Progenitor cell of endocrine pancreas (in vitro differentiated cells): ENCODE measurements around the gene ZNF70. TPM values are rescaled to one million over a fixed set of nuclear protein-coding genes. Genes with fewer than 3 reads are reported as not detected.

ENCODE experiments used
- DNase-seq: peaks from one replicate; pipeline ENCODE4 v3.0.0; 2021; ENCODE audit warnings: low spot score; ENCODE audit not compliant: unreplicated experiment
- H3K27ac Mint-ChIP-seq: 2 replicates; pipeline ENCODE4 v1.8.0; 2021; ENCODE audit warnings: mild to moderate bottlenecking, moderate library complexity, mixed read lengths
- H3K27me3 Mint-ChIP-seq: 2 replicates; pipeline ENCODE4 v1.8.0; 2021; ENCODE audit warnings: mixed read lengths
- H3K36me3 Mint-ChIP-seq: 2 replicates; pipeline ENCODE4 v1.8.0; 2022; ENCODE audit warnings: mixed read lengths; ENCODE audit not compliant: insufficient read depth
- H3K4me1 Mint-ChIP-seq: 2 replicates; pipeline ENCODE4 v1.8.0; 2021; ENCODE audit warnings: low read depth, mixed read lengths
- H3K4me3 Mint-ChIP-seq: 2 replicates; pipeline ENCODE4 v1.8.0; 2021; ENCODE audit warnings: low read depth, mild to moderate bottlenecking, moderate library complexity, mixed read lengths
- H3K9me3 Mint-ChIP-seq: 2 replicates; pipeline ENCODE4 v1.8.0; 2021; ENCODE audit warnings: low read depth, mixed read lengths
- CTCF ChIP-seq: fragments of 200-600 bp; sonication (generic); IDR thresholded peaks from one replicate; pipeline ENCODE4 v1.5.0; 2021; ENCODE audit warnings: antibody characterized with exemption, mild to moderate bottlenecking; ENCODE audit not compliant: unreplicated experiment
- total RNA-seq: library from RNA; stranded (reverse); gene quantifications from 2 replicates; pipeline ENCODE4 v1.2.1, GENCODE V29; 2021

Gene ZNF70
- total RNA-seq, 1 donor from 2014 or later = 9.8 TPM

- Mint-ChIP-seq H3K27me3 (no peaks in the 10 kb centered on the region), H3K4me3 (peak within 1 kb of the TSS; percentile 87), H3K36me3 (peaks cover 2% of the 10 kb centered on the region), H3K4me1 (peaks cover 31% of the 10 kb centered on the region), H3K27ac (peak within 1 kb of the TSS; percentile 90), H3K9me3 (no peaks in the 10 kb centered on the region)
- TF ChIP-seq CTCF = no peak
- DNase-seq = peak; percentile 82
These were observed 36.1 kb upstream of the ZNF70 start, which contains the start of gene SMARCB1 for GRCh38 chr22:23786752-23787599. Gene SMARCB1 (plus strand): TSS chr22:23786966. CDS start chr22:23787170, 204 bp downstream.

- Mint-ChIP-seq H3K9me3 (no peaks in the 10 kb centered on the region), H3K27ac (peak overlapping the region; percentile 90), H3K4me1 (peaks cover 31% of the 10 kb centered on the region), H3K4me3 (peak overlapping the region; percentile 87), H3K27me3 (no peaks in the 10 kb centered on the region), H3K36me3 (peaks cover 2% of the 10 kb centered on the region)
- no peak for TF ChIP-seq CTCF
- DNase-seq = no peak
These were observed 35.4 kb upstream of the ZNF70 start for GRCh38 chr22:23786261-23786710.

- Mint-ChIP-seq H3K36me3 (no peaks in the 10 kb centered on the region), H3K27ac (peak overlapping the region; percentile 15), H3K9me3 (no peaks in the 10 kb centered on the region), H3K4me1 (peaks cover 23% of the 10 kb centered on the region), H3K4me3 (no peak overlapping the region), H3K27me3 (no peaks in the 10 kb centered on the region)
- no peak for DNase-seq
- TF ChIP-seq CTCF = no peak
These were observed 33.4 kb upstream of the ZNF70 start for GRCh38 chr22:23784215-23784732.

GRCh38 chr22:23783265-23784150 is 32.6 kb upstream of the ZNF70 start:
- TF ChIP-seq CTCF = no peak
- Mint-ChIP-seq H3K27me3 (no peaks in the 10 kb centered on the region), H3K36me3 (no peaks in the 10 kb centered on the region), H3K27ac (no peak overlapping the region), H3K4me1 (peaks cover 18% of the 10 kb centered on the region), H3K4me3 (no peak overlapping the region), H3K9me3 (no peaks in the 10 kb centered on the region)
- no peak for DNase-seq

- Mint-ChIP-seq H3K9me3 (no peaks in the 10 kb centered on the region), H3K27me3 (no peaks in the 10 kb centered on the region), H3K4me1 (peaks cover 11% of the 10 kb centered on the region), H3K4me3 (no peak overlapping the region), H3K27ac (no peak overlapping the region), H3K36me3 (no peaks in the 10 kb centered on the region)
- no peak for TF ChIP-seq CTCF
- no peak for DNase-seq
These were observed 31.8 kb upstream of the ZNF70 start for GRCh38 chr22:23782703-23783102.
